AG10803 (cell line): ENCODE data around the gene BTBD9.

Source experiments
- DNase-seq: peaks from one replicate; pipeline ENCODE4 v3.0.0; 2010; ENCODE audit warnings: low read depth
- H3K4me3 ChIP-seq: 2 replicates; pipeline ENCODE4 v1.5.1; 2011; ENCODE audit warnings: mild to moderate bottlenecking, low read length, control low read depth
- CTCF ChIP-seq: conservative IDR thresholded peaks from 2 replicates; pipeline ENCODE4 v1.5.1; 2011; ENCODE audit warnings: mild to moderate bottlenecking, low read length, control low read depth, inconsistent platforms

The BTBD9 gene

DNA sequence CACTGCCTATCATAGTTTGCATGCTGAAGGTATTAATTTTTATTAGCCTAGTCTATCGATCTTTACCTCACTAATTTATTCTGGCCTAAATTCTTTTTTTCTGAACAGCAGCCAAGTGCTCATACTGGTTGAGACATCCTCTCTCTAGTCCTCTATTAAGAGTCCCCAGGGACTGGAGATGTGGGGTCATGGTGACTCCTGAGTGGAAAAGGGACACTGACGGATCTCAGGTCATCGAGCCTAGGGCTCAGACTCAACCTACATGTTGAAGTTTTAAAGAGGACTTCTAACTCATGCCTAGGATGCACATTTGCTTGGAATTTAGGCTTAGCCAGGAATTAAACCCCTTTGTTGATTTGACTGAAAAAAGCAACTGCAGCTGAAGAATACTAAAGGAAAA lies 378.1 kb downstream of the BTBD9 start:
- no peak overlapping the region; the same call in 1 of the 2 replicates for H3K4me3 ChIP-seq
- no peak for TF ChIP-seq CTCF
- DNase-seq = no peak

DNA sequence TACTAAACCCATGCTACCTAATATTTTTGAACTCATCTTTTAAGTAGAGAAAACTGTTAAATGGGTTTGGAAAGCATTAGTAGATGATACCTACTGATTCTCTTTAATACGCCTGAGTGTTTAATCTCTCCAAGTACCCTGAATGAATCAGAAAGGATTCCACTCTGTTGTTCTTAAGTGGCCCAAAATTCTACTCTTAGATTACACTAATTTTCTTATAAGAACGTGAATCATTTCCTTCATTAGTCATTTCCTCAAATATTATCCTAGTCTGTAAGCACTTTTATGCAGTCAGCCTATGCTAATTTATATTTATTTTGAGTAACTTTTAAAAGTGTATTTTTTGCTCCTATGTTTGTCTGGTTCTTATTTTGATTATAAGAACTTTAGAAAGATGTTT lies 380.0 kb downstream of the BTBD9 start:
- H3K4me3 ChIP-seq = no peak overlapping the region
- TF ChIP-seq CTCF = no peak
- peak; percentile 55 for DNase-seq

DNA sequence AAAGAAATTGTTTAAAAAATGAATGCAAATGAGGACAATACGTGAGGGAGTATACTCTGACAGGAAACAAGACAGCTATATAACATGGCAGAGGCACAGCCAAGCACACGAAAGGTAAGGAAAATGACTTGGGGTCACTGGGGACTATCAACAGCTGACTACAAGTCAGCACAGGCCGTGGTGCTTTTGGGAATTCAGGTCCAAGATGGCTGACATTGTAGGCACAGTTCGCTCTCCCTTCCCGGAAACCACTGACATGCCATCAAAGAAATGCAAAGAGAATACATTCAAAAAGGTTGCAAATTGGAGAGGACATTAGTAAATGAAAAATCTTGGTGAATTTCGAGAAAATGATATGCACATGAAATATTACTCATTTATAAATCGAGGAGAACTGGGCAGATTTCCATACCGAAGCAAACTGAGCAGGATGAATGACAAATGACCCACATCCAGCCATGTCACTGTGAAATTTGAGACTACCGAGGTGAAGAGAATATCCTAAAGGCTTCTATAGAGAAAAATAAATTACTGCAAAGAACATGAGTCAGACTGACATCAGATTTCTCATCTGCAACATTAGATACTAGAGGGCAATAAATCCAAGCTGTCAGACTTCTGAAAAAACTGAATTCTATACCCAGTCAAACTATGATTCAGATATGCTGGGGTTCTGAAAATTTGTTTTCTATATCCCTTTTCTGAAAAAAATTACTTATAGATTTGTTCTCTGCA lies 391.1 kb downstream of the BTBD9 start:
- TF ChIP-seq CTCF = no peak
- H3K4me3 ChIP-seq = no peak overlapping the region
- no peak for DNase-seq

DNA sequence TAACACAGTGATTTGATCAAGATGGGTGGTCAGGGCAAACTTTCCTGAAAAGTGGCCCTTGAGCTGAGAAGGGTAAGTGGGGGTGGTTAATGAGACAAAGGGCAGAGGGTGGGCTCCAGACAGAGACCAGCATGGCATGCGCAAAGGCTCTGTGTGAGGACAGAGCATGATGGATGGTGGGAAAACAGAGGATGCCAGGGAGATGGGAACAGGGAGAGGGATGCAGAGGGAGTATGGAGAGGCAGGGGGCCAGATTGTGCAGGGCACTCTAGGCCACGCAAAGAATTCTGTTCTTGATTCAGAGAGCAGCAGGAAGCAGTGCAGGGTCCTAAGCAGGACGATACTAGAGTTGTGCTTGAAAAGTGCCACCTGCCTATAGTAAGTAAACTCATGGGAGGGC lies 394.4 kb downstream of the BTBD9 start:
- TF ChIP-seq CTCF = no peak
- no peak for DNase-seq
- no peak overlapping the region for H3K4me3 ChIP-seq

DNA sequence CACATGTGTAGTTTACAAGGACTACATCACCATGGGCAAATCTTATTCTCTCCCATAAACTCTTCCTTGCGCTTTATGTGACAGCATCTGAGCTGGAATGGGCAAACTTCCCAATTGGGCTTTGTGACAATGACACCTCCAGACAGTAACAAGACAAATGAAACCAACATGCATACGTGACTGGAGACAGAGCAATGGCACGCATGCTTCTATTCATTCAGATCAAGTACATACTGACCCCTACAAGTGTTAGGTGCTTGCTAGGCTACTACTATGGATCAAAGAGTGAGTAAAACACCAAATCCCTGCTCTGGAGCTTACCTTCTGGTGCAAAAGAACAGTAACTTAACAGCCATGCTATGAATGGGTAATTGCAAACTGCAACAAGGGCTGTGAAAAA lies 394.9 kb downstream of the BTBD9 start:
- no peak for DNase-seq
- H3K4me3 ChIP-seq = no peak overlapping the region
- no peak for TF ChIP-seq CTCF

DNA sequence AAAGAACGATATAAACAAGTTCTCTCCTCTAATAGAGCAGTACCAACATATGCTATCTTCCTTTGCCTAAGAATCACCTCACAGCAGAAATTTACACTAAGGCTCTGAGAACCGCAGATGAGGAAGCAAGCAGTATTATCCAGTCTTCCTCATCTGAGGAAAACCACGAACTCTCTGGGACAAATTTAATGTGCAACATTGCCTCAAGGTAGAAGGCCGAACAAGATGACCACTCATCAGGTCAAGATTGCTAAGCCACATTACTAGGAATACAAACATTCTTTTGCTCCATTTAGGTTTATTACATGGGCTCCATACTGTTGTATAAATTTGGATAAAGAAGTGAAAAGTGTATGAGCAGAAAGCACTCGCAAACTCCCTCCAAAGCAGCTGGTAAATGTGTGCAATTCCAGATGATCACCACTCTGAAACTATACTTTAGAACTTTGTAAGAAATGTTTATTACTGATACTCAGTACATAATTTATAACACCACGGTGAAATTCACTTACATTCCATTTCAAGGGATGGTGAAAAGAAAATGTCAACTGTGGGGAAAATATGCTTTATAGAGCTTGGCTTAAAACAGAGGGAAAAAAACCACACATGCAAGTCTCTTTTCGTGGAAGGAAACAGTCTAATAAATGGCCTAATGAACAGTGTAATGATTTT lies 398.4 kb downstream of the BTBD9 start:
- no peak overlapping the region for H3K4me3 ChIP-seq
- DNase-seq = peak; percentile 51
- no peak for TF ChIP-seq CTCF
